HG03571 (cell line): ENCODE results near the gene SERPINA6.
"Not testable (repeated sequence)": the region's sequence is repeated elsewhere in the genome, so short reads cannot be mapped to it uniquely, and the experiment has no call there.

Source experiments
- ATAC-seq: cut with Tn5 transposase; IDR thresholded peaks from one replicate; pipeline ENCODE4 v1.9.1; 2021; ENCODE audit not compliant: unreplicated experiment

The SERPINA6 gene

DNA sequence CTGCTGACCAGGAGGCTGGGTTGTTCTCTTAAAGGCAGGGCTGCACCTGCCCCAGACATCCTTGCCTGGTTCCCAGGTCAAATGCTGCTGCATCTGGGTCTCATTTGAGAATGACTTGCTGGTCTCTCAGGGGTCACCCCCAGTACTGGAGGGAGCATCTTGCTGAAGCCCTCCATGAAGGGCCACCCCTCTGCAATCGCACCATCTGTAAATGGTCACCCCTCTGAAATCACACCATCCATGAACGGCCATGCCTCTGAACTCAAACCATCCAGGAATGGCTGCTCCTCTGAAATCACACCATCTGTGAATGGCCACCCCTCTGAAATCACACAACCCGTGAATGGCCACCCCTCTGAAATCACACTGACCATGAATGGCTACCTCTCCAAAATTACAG is 7.3 kb upstream of the SERPINA6 start:
- no peak for ATAC-seq

DNA sequence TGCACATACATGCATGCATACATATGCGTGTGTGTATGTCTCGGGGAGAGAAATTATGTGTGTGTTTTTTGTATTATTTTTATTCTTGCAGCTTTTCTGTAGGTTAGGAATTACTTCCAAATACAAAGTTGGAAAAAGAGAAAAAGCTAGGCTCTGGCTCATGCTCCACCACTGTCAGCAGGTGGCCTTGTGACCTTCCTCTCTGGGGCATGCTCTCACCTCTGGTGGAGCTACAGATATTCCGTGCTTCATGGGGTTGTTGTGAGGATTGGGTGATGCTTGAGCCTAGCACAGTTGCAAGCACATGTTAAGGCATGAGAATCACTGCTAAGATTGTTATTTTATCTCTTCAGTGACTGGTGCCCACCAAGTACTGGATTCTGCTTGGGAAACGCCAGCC is 6.7 kb upstream of the SERPINA6 start:
- ATAC-seq = no peak

DNA sequence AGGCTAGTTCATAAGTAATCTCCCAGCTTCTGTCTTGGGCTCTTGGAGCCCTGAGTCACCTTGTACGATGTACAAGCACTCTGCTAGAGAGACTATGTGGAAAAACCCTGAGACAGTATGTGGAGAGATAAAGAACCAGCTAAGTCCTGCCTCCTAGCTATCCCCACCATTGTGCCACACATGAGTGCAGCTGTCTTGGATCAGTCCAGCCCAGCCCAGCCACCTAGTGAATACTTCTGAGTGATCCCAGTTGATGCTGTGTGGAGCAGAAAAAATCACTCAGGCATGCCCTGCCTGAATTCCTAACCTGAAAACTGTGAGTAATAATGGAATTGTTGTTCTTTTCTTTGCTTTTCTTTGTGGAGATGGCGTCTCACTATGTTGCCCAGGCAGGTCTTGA is 5.1 kb upstream of the SERPINA6 start:
- no peak for ATAC-seq

DNA sequence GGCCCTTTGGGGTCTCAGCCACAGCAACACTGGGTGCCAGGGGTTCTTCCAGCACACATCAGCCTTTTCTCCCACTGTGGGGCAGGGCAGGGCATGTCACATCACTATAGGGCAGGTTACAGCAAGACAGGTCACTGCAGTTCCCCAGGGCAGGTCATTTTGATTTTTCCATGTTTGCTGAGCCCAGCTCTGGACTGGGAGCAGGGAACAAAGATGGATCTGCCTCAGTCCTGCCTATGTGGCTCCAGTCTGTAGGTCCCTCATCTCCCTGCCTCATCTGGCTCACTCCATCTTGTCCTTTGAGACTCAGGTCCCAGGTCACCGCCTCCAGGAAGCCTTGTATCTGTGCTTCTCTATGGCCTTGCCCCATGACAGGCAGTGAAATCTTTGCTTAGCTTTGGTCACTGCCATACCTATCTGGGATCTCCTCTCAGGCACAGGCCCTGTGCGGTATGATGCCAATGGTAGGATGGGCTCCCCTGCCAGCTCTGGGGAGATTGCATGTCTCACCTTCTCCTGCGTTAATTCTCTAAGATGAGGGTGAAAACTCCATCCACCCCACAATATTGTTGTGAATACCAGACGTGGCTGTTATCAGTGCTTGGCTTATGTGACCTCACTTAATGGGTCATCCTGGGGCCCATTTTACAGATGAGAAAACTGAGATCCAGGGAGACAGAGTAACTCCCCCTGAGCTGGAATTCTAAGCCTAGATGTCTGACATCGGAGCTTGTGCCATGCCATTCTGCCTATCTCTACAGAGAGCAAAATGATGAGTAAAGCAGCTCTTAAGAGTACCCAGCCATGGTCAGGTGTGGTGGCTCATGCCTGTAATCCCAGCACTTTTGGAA is 1.5 kb downstream of the SERPINA6 start:
- ATAC-seq = no peak

DNA sequence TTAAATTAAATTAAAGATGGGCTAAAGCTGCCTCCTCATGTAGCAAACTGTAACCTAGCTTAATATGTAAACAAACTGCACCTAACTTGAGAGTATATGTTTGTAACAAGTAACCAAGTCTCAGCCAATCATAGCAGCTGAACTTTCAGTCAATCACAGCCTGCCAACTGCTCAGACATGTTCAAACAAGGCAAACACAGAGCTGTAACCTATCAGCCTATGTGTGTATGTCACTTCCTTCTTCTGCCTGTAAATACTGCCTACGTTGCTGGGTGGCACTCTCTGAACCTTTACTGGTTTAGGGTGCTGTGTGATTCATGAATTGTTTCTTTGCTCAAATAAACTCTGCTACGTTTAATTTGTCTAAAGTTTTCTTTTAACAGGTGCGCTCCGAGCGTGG is 2.9 kb downstream of the SERPINA6 start:
- ATAC-seq = no peak

DNA sequence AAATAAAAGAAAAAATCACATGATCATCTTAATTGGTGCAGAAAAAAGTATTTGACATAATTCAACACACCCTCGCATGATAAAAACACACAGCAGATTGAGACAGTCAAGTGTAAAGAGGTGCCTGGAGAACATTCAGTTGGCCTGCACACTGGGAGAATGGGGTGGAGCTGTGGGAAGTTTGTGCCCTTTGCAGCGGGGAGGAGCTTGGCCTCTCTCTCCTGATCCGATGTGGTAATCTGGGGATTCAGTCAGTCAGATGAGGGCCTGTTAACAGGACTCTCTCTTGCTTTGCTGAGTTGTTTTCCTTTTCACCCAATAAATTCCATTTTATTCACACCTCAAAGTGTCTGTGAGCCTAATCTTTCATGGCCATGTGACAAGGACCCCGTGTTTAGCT is 5.9 kb downstream of the SERPINA6 start:
- ATAC-seq = no peak

DNA sequence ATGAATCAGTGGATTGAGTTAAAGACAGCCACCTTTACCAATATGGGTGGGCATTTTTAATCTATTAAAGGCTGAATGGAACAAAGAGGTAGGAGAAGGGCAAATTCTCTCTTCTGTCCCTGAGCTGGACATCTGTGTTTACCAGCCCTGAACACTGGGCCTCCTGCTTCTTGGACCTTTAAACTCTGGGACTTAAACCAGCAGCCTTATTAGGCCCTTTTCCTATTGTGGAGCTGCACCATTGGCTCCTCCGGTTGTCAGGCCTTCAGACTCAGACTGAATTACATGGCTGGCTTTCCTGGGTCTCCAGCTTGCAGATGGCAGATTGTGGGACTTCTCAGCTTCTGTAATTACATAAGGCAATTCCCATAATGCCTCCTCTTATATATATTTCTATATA is 6.4 kb downstream of the SERPINA6 start:
- ATAC-seq = no peak

DNA sequence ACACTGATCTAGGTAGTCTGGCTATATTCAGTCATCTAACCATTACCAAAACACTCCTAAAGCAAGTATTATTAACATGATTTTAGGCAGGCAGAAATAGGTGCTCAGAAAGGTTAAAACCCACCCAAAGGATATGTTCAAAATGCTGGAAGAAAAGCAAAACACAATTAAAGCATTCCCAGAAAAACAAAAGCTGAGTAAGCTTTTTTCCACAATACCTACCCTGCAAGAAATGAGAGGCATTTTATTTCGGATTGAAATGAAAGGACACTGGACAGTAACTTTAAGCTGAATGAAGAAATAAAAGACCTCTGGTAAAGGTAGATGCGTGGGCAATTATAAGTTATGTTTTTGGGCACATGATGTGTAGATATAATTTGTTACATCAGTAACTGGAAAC is 8.2 kb downstream of the SERPINA6 start:
- ATAC-seq = no peak

DNA sequence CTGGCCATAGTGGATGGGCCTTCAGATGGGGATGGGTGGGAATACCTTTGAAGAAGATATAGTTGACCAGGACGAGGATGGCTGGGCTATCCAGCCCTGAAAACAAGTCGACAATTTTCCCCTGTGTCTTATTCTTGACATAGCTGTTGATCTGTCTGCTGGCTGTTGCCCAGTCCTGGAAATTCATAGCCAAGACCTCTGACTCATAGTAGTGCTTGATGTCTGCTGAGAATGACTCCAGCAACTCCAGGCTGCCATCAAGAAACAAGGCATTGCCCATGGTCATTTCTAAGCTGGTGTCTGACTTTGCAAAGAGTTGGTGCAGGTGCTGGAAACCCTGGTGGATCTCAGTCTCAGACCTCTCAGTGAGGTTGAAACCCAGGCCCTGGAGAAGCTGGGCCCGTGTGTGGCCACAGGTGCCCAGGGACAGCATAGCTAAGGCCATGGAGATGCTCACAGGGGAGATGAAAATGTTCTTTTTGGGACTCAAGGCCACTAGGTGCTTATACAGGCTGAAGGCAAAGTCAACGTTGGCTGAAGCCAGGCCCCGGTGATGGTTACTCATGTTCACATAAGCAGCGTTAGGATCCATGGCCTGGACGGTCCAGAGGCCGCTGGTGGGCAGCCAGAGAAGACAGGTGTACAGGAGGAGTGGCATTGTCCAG is 9.0 kb downstream of the SERPINA6 start:
- no peak for ATAC-seq

DNA sequence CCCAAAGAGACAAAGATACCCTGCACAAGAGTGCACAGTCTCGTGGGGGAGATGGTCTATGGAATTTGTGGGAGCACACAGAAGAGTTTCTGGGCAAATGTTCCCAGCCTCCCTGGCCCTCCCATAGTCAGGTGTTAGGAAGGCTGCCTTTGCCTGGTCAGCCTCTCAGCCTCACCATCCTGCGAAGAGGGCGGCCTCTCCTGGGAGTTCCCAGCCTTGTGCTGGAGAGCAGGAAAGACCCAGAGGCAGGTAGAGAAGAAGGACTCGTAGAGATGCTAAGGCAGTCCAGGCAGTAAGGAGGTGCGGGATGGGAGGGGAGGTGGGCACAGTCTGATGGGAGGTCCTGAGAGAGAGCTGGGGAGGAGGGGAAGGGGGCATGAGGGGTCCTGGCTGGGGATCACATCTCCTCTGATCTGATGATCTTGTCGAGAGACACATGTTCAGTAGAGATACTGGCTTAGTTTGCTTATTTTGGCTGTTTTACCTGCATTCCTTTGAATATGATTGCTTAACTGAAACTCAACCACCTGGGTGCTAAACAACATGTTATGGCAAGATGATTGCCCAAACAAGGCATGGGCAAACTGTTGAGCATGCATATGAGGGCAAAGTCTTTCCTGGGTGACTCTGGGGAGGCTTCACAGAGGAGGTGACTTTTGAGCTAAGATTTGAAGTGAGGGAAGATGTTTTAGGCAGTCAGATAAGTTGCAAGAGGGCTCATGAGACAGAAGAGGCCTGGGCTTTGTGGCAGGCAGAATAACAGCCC is 10.5 kb downstream of the SERPINA6 start:
- no peak for ATAC-seq

DNA sequence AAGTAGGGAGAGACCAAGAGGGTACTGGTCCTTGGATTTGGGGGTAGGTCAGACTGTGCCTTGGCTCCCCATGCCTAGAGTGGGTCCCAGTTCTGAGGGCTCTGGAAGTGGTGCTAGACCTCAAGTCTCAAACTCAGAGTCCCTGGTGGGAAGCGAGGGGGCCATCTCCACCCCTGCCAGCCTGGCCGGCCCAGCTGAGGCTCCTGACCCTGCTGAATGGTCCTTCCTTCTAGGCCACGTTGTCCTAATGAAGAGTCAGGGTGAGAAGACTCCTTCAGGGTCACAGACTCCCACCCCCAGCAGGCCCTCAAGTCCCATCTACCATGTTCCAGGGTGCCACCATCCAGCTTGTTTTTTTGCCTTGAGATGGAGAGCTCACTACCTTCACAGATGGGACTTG is 12.9 kb downstream of the SERPINA6 start:
- ATAC-seq = no peak

DNA sequence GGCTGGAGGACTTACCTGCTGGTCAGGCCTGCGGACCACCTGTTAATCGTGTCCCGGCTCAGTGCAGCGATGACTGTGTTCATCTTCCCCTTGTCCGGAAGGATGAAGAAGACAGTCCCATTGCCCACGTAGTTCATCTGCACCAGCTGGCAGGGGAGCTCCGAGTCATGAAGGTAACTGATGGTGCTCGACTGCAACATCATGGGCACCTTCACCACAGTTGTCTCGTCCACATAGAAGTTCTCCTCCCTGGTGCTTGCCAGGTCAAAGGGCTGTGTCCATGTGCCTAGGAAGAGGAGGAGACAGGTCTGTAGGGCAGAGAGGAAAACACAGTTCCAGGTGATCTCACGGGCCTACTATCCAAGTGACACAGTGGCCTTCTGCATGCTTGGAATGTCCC is 13.4 kb downstream of the SERPINA6 start:
- ATAC-seq = no peak

DNA sequence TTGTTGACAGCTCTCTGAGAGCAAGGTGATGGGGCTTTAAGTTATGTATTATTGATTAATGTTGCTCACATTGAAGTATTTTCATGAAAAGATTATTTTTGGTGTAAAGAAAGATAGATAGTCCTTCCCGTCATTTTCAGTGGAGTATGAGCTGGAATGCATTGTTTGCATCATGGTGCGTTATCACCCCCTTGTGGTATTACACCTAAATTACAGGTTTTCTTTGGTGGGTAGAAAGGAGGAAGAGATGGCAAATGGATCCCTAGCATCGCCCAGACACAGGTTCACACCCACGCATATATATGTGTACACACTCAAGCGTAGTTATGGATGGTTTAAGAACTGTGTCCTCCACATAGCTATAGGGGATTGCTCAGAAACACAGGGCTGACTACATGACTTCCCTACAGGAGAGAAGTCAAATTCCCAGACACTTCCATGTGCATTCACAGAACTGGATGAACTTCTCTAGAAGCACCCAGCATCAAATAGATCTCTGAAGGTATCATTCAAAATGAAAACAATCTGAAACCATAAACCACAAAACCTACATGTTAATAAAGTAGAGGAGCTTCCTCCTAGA is 15.6 kb downstream of the SERPINA6 start:
- ATAC-seq = no peak

DNA sequence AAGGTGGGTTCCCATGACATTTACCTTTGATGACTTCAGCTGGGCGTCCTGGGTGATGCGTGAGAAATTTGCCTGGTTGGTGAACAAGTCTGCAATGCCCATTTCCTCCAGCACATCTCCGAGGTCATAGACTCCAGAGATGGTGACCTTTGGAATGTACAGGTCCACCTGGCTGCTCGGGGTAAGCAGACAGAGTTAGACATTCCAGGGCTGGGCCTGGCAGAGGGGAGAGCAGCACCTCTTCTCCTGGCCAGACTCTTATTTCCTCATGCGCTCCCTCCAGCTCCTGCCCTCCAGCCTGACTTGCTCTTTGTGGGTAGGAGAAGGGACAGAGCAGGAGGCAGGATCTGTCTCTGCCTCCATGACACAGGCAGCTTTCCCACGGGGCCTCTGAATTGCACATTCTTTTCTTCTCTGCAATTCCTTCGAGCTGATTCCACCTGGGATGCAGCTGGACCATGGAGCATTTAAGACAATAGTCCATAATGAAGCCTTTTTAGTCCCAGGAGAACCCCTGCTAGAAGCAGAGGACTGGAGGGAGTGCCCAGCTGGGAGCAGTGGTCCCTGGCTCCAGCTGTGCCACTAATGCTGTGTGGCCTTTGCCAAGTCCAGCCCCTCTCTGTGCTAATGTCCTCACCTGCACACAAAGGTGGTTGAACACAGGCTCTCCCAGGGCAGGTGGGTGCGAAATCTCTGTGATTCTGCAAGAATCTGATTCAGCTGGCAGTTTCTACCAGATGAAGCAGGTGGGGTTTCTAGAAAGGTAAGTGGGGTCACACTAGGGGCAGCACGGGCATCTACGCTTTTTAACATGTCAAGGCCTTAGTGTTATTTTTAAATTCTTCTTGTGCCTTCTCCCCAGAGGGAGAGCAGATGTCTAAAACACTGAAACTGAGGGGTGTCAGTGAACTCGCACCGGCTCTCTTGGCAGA is 16.8 kb downstream of the SERPINA6 start:
- no peak for ATAC-seq

DNA sequence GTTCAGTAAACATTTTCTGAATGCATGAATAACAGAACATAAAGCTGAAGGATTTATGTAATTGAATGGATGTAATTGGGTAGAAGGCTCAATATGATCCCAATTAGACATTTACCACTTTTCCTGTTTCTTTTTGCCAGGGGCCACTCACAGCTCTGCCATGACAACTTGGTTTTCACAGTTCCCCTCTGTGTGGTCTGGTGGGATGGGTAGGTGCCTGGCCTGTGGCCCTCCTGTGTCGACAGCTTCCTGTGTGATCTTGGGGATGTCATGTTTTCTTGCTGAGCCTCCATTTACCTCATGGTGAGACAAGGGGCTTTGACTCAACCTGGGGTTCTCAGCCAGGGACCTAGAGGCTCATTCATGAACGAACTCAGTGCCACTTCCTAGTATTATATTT is 17.5 kb downstream of the SERPINA6 start:
- ATAC-seq = no peak

DNA sequence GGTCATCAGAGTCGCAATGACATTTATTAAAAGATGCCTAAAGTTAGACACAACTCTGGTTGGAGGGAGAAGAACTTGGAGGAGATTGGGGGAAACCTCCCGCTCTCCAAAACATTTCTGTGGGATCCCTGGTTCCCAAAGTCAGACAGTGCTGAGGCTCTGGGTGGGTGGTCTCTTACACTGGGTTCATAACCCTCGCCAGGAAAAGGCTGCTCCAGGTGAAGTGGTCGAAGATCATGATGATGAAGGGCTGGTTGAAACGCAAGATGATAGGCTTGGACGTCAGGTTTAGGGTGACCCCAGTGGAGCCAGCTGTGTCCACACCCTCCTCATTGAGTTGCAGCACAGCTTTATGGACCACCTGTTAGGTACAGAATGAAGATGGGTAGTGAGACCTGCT is 18.9 kb downstream of the SERPINA6 start:
- ATAC-seq = no peak

DNA sequence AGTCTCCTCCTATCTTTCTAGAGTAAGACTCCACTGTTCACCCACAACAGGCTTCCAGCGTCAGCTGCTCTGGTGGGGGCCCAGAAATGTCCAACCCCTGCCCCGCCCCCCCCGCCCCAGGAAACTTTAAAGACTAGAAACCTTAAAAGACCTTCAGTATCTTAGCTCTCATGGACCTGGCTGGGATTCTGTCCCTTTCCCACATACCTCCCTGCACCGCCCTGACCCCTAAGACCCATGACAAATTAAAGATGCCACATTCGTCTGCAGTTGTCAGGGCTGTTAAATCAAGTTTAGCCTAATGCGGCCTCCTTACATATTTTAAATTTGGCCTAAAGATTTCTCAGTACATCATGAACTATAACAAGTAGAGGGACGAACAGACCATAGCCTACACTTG is 20.0 kb downstream of the SERPINA6 start:
- ATAC-seq = no peak

DNA sequence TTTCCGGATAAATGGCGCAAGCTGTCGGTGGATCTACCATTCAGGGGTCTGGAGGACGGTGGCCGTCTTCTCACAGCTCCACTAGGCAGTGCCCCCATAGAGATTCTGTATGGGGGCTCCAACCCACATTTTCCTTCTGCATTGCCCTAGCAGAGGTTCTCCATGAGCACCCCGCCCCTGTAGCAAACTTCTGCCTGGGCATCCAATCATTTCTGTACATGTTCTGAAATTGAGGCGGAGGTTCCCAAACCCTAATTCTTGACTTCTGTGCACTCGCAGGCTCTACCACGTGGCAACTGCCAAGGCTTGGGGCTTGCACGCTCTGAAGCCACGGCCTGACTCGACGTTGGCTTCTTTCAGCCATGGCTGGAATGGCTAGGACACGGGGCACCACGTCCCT is 25.0 kb downstream of the SERPINA6 start:
- no peak for ATAC-seq

DNA sequence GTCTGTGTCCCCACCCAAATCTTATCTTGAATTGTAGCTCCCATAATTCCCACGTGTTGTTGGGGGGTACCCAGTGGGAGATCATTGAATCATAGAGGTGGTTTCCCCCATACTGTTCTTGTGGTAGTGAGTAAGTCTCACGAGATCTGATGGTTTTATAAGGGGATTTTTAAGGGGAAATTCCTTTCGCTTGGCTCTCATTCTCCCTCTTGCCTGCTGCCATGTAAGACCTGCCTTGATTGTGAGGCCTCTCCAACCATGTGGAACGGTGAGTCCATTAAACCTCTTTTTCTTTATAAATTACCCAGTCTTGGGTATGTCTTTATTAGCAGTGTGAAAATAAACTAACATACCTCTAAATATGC is 27.0 kb downstream of the SERPINA6 start:
- ATAC-seq = not testable (repeated sequence)

DNA sequence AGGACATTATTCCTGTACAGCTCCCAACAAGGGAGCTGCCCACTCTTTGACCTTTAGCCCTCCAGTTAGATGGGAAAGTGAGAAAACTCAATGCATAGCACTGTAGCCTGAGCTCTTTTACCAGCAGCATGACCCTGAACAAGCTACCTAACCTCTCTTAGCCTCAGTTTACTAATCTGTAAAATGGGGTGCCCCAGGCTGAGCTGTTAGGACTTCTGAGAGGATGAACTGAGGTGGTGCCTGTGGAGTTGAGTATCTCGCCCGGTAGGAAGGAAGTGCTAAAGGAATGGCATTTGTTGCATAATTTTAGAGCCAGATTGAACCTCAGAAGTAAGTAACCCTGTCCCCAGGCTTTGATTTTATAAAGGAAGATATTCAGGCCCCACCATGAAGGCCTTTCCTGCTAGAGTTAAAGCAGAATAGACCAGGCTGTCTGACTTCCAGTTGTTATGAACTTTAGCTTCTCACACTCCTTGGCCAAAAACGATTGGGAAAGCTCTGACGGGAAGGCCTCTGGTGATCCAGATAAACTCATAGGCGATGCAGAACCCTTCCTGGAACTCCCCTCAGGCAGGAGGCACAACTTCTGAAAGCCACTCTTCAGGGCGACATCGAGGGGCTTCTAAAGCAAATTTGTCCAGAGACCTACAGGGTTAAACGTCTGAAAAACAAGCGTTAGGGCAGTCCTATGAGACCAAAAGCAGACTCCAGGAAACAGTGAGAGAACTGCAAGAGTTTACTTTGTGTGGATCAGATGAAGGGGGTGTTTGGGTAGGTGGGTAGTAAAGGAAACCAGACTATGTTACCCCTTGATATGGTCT is 27.6 kb downstream of the SERPINA6 start:
- no peak for ATAC-seq
